RWPE2 (cell line): ENCODE results near the gene UMODL1.
"Not testable (repeated sequence)": the region's sequence is repeated elsewhere in the genome, so short reads cannot be mapped to it uniquely, and the experiment has no call there.

Experiments used
- ATAC-seq: fragments of 200-7000 bp; cut with Tn5 transposase; 3 replicates; pipeline ENCODE4 v1.9.1; 2021; ENCODE audit warnings: low read depth
- DNase-seq: peaks from one replicate; pipeline ENCODE4 v3.0.0-alpha.2; 2020; ENCODE audit warnings: low spot score
- H3K27ac ChIP-seq: fragments of 450-650 bp; 2 replicates; pipeline ENCODE4 v1.5.1; 2017; ENCODE audit warnings: mild to moderate bottlenecking; ENCODE audit not compliant: poor library complexity, severe bottlenecking
- H3K27me3 ChIP-seq: fragments of 250-450 bp; sonication (Bioruptor Pico); 2 replicates; pipeline ENCODE4 v1.5.1; 2021; ENCODE audit warnings: mild to moderate bottlenecking, moderate library complexity; ENCODE audit not compliant: insufficient read depth, poor library complexity, severe bottlenecking
- H3K36me3 ChIP-seq: fragments of 250-450 bp; sonication (Bioruptor Pico); 2 replicates; pipeline ENCODE4 v1.5.1; 2020; ENCODE audit warnings: low read depth, mild to moderate bottlenecking, moderate library complexity
- H3K4me1 ChIP-seq: fragments of 250-450 bp; sonication (Bioruptor Pico); 2 replicates; pipeline ENCODE4 v1.5.1; 2021; ENCODE audit warnings: mild to moderate bottlenecking, moderate library complexity; ENCODE audit not compliant: insufficient read depth, poor library complexity, severe bottlenecking
- H3K4me3 ChIP-seq: fragments of 250-450 bp; sonication (Bioruptor Pico); 2 replicates; pipeline ENCODE4 v1.5.1; 2021; ENCODE audit warnings: mild to moderate bottlenecking, moderate library complexity; ENCODE audit not compliant: severe bottlenecking
- H3K9me3 ChIP-seq: fragments of 250-450 bp; sonication (Bioruptor Pico); 2 replicates; pipeline ENCODE4 v1.5.1; 2021; ENCODE audit warnings: mild to moderate bottlenecking, moderate library complexity; ENCODE audit not compliant: severe bottlenecking
- CTCF ChIP-seq: fragments of 450-650 bp; IDR thresholded peaks from one replicate; pipeline ENCODE4 v1.5.1; 2017; ENCODE audit warnings: mild to moderate bottlenecking, moderate library complexity; ENCODE audit not compliant: poor library complexity, severe bottlenecking

Gene UMODL1

GRCh38 chr21:42112238-42112637 is 41.1 kb downstream of the UMODL1 start:
- H3K9me3 ChIP-seq: no peaks in the 10 kb centered on the region
- H3K4me1 ChIP-seq: no peaks in the 10 kb centered on the region
- H3K27me3 ChIP-seq: no peaks in the 10 kb centered on the region
- no peak overlapping the region for H3K4me3 ChIP-seq
- ATAC-seq (no peak), DNase-seq (no peak)
- H3K27ac ChIP-seq: no peak overlapping the region
- H3K36me3 ChIP-seq: no peaks in the 10 kb centered on the region
- TF ChIP-seq CTCF: no peak

- Histone ChIP-seq H3K4me1 (no peaks in the 10 kb centered on the region), H3K27me3 (no peaks in the 10 kb centered on the region), H3K9me3 (no peaks in the 10 kb centered on the region), H3K4me3 (no peak overlapping the region), H3K36me3 (no peaks in the 10 kb centered on the region), H3K27ac (no peak overlapping the region)
- no peak for ATAC-seq
- no peak for TF ChIP-seq CTCF
- no peak for DNase-seq
Measured at GRCh38 chr21:42112857-42113256, 41.7 kb downstream of the UMODL1 start.

- DNase-seq: no peak
- ATAC-seq: peak; percentile 38; the same call in 1 of the 3 replicates
- no peaks in the 10 kb centered on the region for H3K36me3 ChIP-seq
- peaks cover 7% of the 10 kb centered on the region for H3K27me3 ChIP-seq
- H3K4me3 ChIP-seq: no peak overlapping the region
- H3K9me3 ChIP-seq: no peaks in the 10 kb centered on the region
- peak; percentile 23 for TF ChIP-seq CTCF
- H3K27ac ChIP-seq: no peak overlapping the region
- no peaks in the 10 kb centered on the region for H3K4me1 ChIP-seq
Measured at GRCh38 chr21:42113926-42114409, 42.9 kb downstream of the UMODL1 start.

- H3K27ac ChIP-seq: no peak overlapping the region
- H3K36me3 ChIP-seq: no peaks in the 10 kb centered on the region
- no peak for ATAC-seq
- no peak for TF ChIP-seq CTCF
- DNase-seq: no peak
- H3K4me3 ChIP-seq: no peak overlapping the region
- H3K9me3 ChIP-seq: no peaks in the 10 kb centered on the region
- no peaks in the 10 kb centered on the region for H3K4me1 ChIP-seq
- H3K27me3 ChIP-seq: peaks cover 13% of the 10 kb centered on the region
Measured at GRCh38 chr21:42114646-42115045, 43.5 kb downstream of the UMODL1 start.

GRCh38 chr21:42115136-42115683 is 44.1 kb downstream of the UMODL1 start:
- Histone ChIP-seq H3K4me1 (no peaks in the 10 kb centered on the region), H3K9me3 (no peaks in the 10 kb centered on the region), H3K36me3 (no peaks in the 10 kb centered on the region), H3K4me3 (no peak overlapping the region), H3K27me3 (peaks cover 19% of the 10 kb centered on the region), H3K27ac (no peak overlapping the region)
- TF ChIP-seq CTCF: no peak
- ATAC-seq: no peak
- no peak for DNase-seq

- not testable (repeated sequence) for H3K9me3 ChIP-seq, H3K4me3 ChIP-seq, ATAC-seq, H3K27ac ChIP-seq, H3K36me3 ChIP-seq, H3K4me1 ChIP-seq, DNase-seq
- H3K27me3 ChIP-seq: peaks cover 21% of the 10 kb centered on the region
Measured at GRCh38 chr21:42116551-42116950, 45.4 kb downstream of the UMODL1 start.
